HL-60 (cell line): Measurements from ENCODE around the gene PKP4.

ENCODE experiments used
- DNase-seq, 2 experiments: peaks; one replicate each; pipeline ENCODE4 v3.0.0-alpha.2; 2010 to 2020; ENCODE audit warnings: low read depth in 1 of 2, low spot score in 1 of 2
- H3K27ac ChIP-seq: fragments of 250-450 bp; sonication (Bioruptor Pico); replicated peaks from 2 replicates; pipeline ENCODE4 v1.5.1; 2020; ENCODE audit warnings: mild to moderate bottlenecking, moderate library complexity
- H3K27me3 ChIP-seq: fragments of 250-450 bp; sonication (Bioruptor Pico); 2 replicates; pipeline ENCODE4 v1.5.1; 2021; ENCODE audit warnings: mild to moderate bottlenecking, moderate library complexity; ENCODE audit not compliant: insufficient read depth, poor library complexity, severe bottlenecking
- H3K4me3 ChIP-seq: replicated peaks from 2 replicates; pipeline ENCODE4 v1.5.1; 2011; ENCODE audit warnings: mild to moderate bottlenecking, control low read depth, low read length; ENCODE audit not compliant: insufficient read depth
- GABPA ChIP-seq: IDR thresholded peaks from 2 replicates; pipeline ENCODE4 v1.6.1; 2012; ENCODE audit warnings: low read depth
- POLR2AphosphoS5 ChIP-seq: IDR thresholded peaks from 2 replicates; pipeline ENCODE4 v1.6.1; 2012; ENCODE audit warnings: low read depth
- SPI1 ChIP-seq: IDR thresholded peaks from 2 replicates; pipeline ENCODE4 v1.6.1; 2012; ENCODE audit warnings: low read depth, mild to moderate bottlenecking, borderline replicate concordance
- TF ChIP-seq, protein P1 (sequence below): IDR thresholded peaks from 2 replicates; pipeline ENCODE4 v1.6.1; 2012; ENCODE audit warnings: low read depth; ENCODE audit not compliant: insufficient replicate concordance
- TF ChIP-seq, protein P2 (sequence below): IDR thresholded peaks from one replicate; pipeline ENCODE4 v1.5.1; 2011; ENCODE audit warnings: low read length, control low read depth, inconsistent platforms; ENCODE audit not compliant: insufficient read depth

Gene PKP4

DNA sequence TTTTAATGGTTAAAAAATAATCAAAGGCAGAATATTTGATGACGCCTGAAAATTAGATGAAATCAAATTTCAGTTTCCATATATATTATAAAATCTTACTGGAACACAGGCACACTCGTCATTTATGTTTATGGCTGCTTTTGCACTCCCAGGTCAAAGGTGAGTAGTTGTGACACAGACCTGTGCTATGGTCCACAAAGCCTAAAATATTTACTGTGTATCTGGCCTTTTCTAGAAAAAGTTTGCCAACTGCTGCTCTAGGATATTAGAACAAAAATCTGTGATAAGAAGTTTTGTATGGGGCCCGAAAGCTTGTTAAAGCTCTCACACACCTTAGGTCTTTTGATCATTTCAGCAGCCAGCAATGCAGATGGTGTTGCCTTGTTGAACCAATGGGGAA is 104.3 kb downstream of the PKP4 start:
- no peak for DNase-seq
- H3K27me3 ChIP-seq = no peaks in the 10 kb centered on the region
- no peak overlapping the region for H3K4me3 ChIP-seq
- H3K27ac ChIP-seq = no peak overlapping the region
- TF ChIP-seq GABPA = no peak
- TF ChIP-seq POLR2AphosphoS5 = no peak
- TF ChIP-seq, protein P1, sequence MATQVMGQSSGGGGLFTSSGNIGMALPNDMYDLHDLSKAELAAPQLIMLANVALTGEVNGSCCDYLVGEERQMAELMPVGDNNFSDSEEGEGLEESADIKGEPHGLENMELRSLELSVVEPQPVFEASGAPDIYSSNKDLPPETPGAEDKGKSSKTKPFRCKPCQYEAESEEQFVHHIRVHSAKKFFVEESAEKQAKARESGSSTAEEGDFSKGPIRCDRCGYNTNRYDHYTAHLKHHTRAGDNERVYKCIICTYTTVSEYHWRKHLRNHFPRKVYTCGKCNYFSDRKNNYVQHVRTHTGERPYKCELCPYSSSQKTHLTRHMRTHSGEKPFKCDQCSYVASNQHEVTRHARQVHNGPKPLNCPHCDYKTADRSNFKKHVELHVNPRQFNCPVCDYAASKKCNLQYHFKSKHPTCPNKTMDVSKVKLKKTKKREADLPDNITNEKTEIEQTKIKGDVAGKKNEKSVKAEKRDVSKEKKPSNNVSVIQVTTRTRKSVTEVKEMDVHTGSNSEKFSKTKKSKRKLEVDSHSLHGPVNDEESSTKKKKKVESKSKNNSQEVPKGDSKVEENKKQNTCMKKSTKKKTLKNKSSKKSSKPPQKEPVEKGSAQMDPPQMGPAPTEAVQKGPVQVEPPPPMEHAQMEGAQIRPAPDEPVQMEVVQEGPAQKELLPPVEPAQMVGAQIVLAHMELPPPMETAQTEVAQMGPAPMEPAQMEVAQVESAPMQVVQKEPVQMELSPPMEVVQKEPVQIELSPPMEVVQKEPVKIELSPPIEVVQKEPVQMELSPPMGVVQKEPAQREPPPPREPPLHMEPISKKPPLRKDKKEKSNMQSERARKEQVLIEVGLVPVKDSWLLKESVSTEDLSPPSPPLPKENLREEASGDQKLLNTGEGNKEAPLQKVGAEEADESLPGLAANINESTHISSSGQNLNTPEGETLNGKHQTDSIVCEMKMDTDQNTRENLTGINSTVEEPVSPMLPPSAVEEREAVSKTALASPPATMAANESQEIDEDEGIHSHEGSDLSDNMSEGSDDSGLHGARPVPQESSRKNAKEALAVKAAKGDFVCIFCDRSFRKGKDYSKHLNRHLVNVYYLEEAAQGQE = no peak
- TF ChIP-seq, protein P2, sequence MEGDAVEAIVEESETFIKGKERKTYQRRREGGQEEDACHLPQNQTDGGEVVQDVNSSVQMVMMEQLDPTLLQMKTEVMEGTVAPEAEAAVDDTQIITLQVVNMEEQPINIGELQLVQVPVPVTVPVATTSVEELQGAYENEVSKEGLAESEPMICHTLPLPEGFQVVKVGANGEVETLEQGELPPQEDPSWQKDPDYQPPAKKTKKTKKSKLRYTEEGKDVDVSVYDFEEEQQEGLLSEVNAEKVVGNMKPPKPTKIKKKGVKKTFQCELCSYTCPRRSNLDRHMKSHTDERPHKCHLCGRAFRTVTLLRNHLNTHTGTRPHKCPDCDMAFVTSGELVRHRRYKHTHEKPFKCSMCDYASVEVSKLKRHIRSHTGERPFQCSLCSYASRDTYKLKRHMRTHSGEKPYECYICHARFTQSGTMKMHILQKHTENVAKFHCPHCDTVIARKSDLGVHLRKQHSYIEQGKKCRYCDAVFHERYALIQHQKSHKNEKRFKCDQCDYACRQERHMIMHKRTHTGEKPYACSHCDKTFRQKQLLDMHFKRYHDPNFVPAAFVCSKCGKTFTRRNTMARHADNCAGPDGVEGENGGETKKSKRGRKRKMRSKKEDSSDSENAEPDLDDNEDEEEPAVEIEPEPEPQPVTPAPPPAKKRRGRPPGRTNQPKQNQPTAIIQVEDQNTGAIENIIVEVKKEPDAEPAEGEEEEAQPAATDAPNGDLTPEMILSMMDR = no peak
- TF ChIP-seq SPI1 = no peak

DNA sequence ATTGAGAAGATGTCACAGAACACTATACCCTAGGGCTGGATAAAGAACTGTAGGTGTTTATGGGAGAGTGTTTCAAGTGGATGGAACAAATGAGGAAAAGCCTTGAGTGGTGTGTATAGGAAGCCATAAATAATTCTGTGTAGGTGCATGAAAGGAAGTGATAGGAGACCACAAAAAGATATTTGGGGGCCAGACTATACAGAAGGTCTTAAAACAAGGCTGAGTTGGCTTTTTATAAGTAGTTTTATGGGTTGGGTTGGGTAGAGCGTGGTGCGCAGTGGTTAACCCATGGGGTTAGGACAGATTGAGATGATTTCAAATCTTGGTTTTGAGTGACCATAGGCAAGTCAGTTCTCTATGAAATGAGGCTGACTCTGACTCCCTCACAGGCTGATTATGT is 110.5 kb downstream of the PKP4 start:
- Histone ChIP-seq H3K27me3 (no peaks in the 10 kb centered on the region), H3K4me3 (no peak overlapping the region), H3K27ac (no peak overlapping the region)
- TF ChIP-seq GABPA = no peak
- TF ChIP-seq POLR2AphosphoS5 = no peak
- TF ChIP-seq SPI1 = no peak
- TF ChIP-seq, protein P2 = no peak
- TF ChIP-seq, protein P1 = no peak
- no peak for DNase-seq

DNA sequence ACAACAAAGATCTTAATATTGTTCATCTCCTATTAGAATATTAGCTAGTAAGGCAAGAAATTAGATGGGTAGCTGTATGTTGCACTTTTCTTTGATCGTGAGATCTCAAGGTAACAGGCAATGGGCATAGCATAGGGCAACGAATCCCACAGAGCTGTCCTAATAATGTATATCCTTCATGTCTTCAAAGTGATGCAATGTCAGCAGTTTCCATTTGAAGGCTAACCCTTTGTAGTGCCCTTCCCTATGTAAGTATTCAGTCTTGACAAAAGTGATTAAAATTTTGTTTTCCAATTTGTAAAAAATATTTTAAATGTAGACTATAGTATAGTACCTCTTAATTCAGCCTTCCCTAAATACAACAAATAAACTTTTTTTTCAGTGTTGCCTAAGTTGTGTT is 112.5 kb downstream of the PKP4 start:
- no peak for DNase-seq

More for the DNA sequence above, 112.5 kb downstream of the PKP4 start:
- H3K27me3 ChIP-seq = no peaks in the 10 kb centered on the region
- H3K4me3 ChIP-seq = no peak overlapping the region
- TF ChIP-seq, protein P1 = no peak
- TF ChIP-seq, protein P2 = no peak
- TF ChIP-seq POLR2AphosphoS5 (no peak), SPI1 (no peak), GABPA (no peak)
- no peak overlapping the region for H3K27ac ChIP-seq
